ENCODE results near the gene KCNH4.

Gene KCNH4

DNA sequence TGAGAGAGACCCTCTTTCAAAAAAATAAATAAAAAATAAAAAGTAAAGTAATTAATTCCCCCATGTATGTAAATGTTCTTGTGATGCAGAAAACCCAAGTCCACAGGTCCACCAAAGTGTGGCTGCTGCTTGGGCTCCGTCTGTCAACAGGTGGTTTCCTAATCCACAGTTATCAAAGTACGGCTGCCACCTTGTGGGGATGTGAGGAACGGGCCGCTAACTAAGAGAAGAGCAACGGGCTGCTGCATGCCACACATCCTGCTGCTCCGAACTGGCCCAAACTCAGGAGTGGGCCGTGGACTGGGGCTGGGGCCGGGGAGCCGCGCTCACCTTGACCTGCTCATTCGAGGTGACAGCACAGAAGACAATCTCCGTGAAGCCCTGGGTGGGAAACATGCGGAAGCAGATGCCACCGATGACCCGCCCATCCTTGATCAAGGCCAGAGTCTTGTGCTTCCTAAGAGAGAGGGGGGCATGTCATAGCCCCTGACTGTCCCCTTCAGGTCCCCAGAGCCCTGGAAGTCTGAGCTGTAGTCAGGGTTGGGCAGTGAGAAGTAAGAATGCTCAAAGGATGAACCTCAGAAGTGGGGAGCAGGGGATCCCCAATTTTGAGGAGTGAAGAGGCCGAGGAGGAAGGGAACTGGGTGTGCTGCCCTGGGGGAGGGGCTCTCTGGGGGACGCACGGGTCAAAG is 64.1 kb downstream of the KCNH4 start:
- DNase-seq: peak; percentile 90

- DNase-seq: no peak
Observed at GRCh38 chr17:42114118-42114517, 66.8 kb downstream of the KCNH4 start.

- no peak for DNase-seq
Observed at GRCh38 chr17:42113293-42114069, 67.5 kb downstream of the KCNH4 start.

DNA sequence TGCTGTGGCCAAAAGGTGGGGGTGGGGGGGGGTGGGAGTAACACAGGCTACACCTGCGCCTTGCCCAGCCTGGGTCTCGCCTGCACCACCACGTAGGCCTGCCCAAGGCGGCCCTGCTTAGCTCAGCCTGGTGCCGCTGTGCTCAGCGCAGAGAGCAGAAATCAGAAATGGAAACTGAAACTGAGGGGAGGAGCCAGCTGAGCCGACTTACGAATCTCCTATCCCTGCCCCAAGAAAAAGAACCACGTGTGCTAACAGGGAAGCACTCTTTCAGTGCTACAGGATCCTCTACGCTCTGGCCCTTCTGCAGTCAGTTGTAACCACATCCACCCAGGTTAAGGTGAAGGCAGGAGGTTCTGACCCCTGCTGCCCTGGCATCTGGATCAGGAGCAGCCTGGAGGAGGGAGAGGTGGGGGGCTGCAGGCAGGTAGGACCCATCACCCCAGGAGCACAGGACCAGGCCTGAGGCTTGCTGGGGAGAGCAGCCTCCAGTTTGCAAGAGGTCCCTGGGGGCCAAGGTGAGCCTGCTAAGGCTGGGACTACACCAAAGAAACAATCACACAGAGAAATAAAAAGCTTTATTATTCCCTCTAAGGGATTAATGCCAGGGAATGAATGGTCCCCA is 68.3 kb downstream of the KCNH4 start, which contains the start of gene DHX58:
Gene DHX58, minus strand, starts transcription at position 163 of the 625 bp plus-strand sequence. CDS start 822 bp downstream, outside the sequence.
- DNase-seq: peak; percentile 87

DNA sequence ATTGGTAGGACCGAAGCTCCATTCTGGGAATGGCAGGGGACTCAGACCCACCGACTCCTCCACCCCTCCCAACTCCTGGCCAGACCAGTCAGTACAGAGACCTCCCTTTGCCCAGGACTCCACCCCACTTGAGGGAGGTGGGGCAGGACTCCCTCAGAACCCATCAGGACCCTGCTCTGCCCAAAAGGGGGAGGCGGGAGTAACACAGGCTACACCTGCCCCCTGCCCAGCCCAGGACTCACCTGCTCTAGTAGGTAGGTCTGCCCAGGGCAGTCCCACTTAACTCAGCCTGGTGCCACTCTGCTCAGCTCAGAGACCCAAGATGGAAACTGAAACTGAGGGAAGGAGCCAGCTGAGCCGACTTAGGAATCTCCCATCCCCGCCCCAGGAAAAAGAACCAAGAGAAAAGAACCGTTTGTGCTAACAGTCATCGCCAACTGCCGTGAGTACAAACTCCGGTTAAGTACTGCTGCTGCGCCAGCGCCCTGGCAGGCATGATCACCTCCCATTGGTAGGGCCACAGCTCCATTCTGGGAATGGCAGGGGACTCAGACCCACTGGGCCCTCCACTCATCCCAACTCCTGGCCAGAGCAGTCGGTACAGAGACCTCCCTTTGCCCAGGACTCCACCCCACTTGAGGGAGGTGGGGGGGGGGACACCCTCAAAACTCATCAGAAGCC is 68.9 kb downstream of the KCNH4 start:
- DNase-seq: peak; percentile 77

- no peak for DNase-seq
Observed at GRCh38 chr17:42111265-42111636, 69.7 kb downstream of the KCNH4 start.

DNA sequence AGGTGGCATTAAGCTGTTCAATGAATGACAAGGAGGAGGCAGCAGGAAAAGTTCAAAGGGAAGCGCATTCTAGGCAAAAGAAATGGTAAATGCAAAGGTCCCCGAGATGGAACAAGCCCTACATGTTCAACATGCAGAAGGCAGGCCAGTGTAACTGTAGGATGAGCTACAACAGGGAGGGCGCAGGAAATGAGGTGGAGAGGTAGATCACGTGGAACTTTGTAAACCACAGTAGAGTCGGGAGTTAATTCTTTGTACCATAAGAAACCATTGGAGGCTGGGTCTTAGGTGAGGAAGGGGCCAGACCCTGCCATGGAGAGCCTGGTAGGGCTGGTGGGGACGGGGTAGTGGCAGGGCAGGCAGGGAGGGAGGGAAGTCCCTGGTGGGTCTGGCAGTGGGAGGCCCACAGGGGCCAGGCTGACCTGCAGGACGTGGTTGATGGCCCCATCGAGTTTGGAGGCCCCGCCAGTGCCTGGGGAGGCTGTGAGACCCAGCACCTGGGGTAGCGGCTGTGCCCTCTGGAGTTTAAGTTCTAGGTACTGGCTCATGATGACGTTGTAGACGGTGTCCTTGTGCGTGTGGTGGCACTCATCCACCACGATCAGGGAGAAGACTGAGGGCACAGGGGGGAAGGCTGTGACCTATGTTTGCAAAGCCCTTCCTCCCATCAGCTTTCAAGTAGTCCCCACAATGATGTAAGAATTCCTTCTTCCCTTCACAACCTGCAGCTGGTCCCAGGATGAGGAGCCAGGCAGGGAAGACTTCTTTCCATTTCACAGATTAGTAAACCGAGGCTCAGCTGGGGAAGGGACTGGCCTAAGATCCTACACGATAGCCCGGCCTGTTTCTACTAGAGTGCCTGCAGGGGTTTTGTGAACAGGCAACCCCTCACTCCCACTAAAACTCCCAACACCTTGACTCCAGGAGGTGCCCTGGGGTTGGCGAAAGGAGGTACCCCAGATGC is 70.4 kb downstream of the KCNH4 start:
- no peak for DNase-seq

DNA sequence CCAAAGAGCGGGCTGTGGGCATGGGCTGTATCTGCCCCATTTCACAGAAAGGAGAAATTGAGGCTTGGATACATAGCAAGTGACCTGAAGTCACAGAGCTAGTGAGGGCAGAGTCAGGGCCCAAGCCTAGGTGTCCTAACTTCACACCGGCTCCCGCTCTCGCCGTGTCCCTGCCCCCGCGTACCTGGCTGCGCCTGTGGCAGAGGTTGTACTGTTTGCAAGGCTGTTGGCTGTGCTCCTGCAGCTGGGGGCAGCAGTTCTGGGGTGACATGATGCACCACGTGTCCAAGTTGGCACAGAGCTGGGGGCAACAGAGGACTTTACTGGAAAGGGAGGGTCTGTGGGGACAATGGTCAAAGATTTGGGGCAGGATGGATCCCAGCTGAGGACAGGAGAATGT is 71.9 kb downstream of the KCNH4 start:
- DNase-seq: no peak

DNA sequence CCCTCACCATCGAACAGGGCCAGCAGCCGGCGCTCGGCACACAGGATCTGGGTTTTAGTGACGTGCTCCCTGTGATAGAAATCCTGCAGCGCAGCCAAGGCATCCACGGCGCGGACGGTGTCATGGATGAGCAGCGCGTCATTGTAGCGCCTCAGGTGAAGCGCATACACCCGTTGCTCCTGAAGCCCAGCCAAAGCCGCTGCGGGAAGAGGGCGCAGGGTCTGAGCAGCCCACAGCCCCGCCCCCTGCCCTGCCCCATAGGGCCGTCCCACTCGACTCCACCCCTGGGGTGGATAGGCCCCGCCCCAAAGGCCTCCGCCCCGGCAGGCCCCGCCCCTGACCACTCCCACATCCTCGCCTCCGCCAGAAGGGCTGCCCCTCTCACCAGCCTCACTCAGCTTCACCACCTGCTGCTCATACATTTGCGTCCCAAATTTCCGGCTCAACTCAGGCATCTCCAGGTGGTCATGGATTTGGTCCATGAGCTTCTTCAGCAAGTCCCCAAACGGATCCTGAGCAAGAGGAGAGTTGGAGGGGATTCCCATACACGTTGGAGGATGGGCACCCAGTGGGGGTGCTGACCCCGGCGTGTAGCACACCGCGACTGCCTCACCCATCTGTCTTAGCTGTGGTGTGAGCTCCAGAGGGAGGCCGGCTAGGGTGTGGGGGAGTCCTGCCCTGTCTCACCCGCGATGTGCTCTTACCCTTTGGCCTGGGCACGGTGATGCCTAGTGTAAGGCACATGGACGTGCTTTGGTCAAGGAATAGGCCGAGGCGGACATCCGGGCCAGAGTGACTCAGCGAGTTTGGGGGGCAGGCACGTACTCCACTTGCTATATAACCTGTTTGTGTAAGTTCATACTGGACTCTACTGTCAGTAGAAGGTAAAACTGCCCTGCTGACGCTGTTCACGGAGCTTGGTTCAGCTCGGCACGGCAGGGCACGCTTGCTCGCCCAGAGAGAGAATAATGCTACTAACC is 73.1 kb downstream of the KCNH4 start:
- peak; percentile 99 for DNase-seq

GRCh38 chr17:42107124-42107523 is 73.8 kb downstream of the KCNH4 start:
- DNase-seq: no peak

Data from activated CD8-positive, alpha-beta memory T cell treated with anti-CD3 and anti-CD28 coated beads for 24 hours (primary cell).